NCI-H1436 (cell line): ENCODE measurements around the gene RNF169.

Experiments
- DNase-seq: peaks from one replicate; lab custom pipeline; 2025; lab: John Stamatoyannopoulos, UW

Gene RNF169

GRCh38 chr11:74748211-74749126 lies at the start of gene RNF169:
RNF169 (plus strand) TSS chr11:74748849; CDS start chr11:74748881, 32 bp downstream.
- DNase-seq: peak; percentile 96

GRCh38 chr11:74699615-74700396 lies 48.8 kb upstream of the RNF169 start:
- no peak for DNase-seq

GRCh38 chr11:74701351-74701750 lies 47.3 kb upstream of the RNF169 start:
- DNase-seq: no peak

GRCh38 chr11:74702383-74703007 lies 46.2 kb upstream of the RNF169 start:
- peak; percentile 48 for DNase-seq

GRCh38 chr11:74703211-74703610 lies 45.4 kb upstream of the RNF169 start:
- no peak for DNase-seq

GRCh38 chr11:74707182-74707581 lies 41.5 kb upstream of the RNF169 start:
- no peak for DNase-seq

GRCh38 chr11:74707602-74708510 lies 40.8 kb upstream of the RNF169 start:
- no peak for DNase-seq

GRCh38 chr11:74709175-74709574 lies 39.5 kb upstream of the RNF169 start:
- no peak for DNase-seq

GRCh38 chr11:74710281-74710938 lies 38.2 kb upstream of the RNF169 start:
- DNase-seq: no peak

- no peak for DNase-seq
Measured at GRCh38 chr11:74713686-74714085, 35.0 kb upstream of the RNF169 start.

GRCh38 chr11:74714904-74715303 lies 33.7 kb upstream of the RNF169 start:
- no peak for DNase-seq

GRCh38 chr11:74717221-74717969 lies 31.3 kb upstream of the RNF169 start:
- DNase-seq: no peak

- no peak for DNase-seq
Measured at GRCh38 chr11:74719011-74719410, 29.6 kb upstream of the RNF169 start.

- DNase-seq: no peak
Measured at GRCh38 chr11:74720596-74721478, 27.8 kb upstream of the RNF169 start.

- no peak for DNase-seq
Measured at GRCh38 chr11:74721479-74721835, 27.2 kb upstream of the RNF169 start.

- DNase-seq: no peak
Measured at GRCh38 chr11:74723511-74723910, 25.1 kb upstream of the RNF169 start.

- no peak for DNase-seq
Measured at GRCh38 chr11:74725701-74726100, 22.9 kb upstream of the RNF169 start.

- peak; percentile 57 for DNase-seq
Measured at GRCh38 chr11:74726547-74727182, 22.0 kb upstream of the RNF169 start.

GRCh38 chr11:74729397-74729796 lies 19.3 kb upstream of the RNF169 start:
- no peak for DNase-seq
